Measurements from ENCODE around the gene CALHM1.

DNA sequence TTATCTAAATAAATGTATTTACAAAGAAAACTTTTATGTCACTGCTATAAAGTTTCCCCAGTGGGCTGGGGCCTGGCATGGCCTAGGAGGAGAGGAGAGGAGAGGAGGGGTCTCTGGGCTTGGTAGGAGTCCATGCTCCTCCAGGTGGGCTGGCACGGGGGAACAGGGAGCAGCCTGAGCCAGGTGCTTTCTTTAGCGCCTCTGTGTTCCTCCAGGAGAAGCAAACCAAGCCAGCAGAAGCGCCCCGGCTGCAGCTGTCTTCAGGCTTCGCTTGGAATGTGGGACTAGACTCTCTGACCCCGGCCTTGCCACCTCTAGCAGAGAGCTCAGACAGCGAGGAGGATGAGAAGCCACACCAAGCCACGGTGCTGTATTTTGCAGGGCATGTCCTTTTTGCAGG lies 17.1 kb downstream of the CALHM1 start:
- no peak for TF ChIP-seq CTCF (IDR thresholded peaks at IDR 0.05)
- TF ChIP-seq POLR2A (IDR thresholded peaks at IDR 0.05): no peak

All from body of pancreas (tissue), 4 donors.